Keratinocyte (primary cell): Measurements from ENCODE around the gene PRKAR2B. TPM values are rescaled to one million over a fixed set of nuclear protein-coding genes. Genes with fewer than 3 reads are reported as not detected.

Source experiments
- DNase-seq: peaks from one replicate; pipeline ENCODE4 v3.0.0-alpha.2; 2011; ENCODE audit warnings: low read depth, missing footprints, low spot score
- FAIRE-seq: peaks from 2 replicates; lab custom pipeline; 2011; peaks lifted over from hg19 to GRCh38; lab: Jason Lieb, UNC
- H2AFZ ChIP-seq: 2 replicates; pipeline ENCODE4 v1.6.0; 2012; ENCODE audit warnings: low read length, control low read depth, inconsistent platforms; ENCODE audit not compliant: control insufficient read depth
- H3K27ac ChIP-seq: 2 replicates; pipeline ENCODE4 v1.5.1; 2011; ENCODE audit warnings: low read length; ENCODE audit not compliant: control insufficient read depth, insufficient read depth
- H3K27me3 ChIP-seq: 3 replicates; pipeline ENCODE4 v1.6.0; 2011; ENCODE audit warnings: low read length; ENCODE audit not compliant: control insufficient read depth, insufficient read depth; ENCODE audit errors: extremely low read depth
- H3K36me3 ChIP-seq, 2 experiments: 2 replicates in 1 of 2; 3 replicates in 1 of 2; pipeline ENCODE4 v1.5.1; 2011; ENCODE audit warnings: low read length in 2 of 2, mild to moderate bottlenecking in 1 of 2; ENCODE audit not compliant: control insufficient read depth in 2 of 2, insufficient read depth in 2 of 2; ENCODE audit errors: extremely low read depth in 1 of 2
- H3K4me1 ChIP-seq: 3 replicates; pipeline ENCODE4 v1.5.1; 2011; ENCODE audit warnings: low read length; ENCODE audit not compliant: control insufficient read depth, insufficient read depth; ENCODE audit errors: extremely low read depth
- H3K4me2 ChIP-seq: 3 replicates; pipeline ENCODE4 v1.6.0; 2011; ENCODE audit warnings: low read depth, low read length; ENCODE audit not compliant: control insufficient read depth, insufficient read depth; ENCODE audit errors: extremely low read depth
- H3K4me3 ChIP-seq, 3 experiments: fragments of 200-600 bp in 1 of 3; sonication (generic) in 1 of 3; 2 replicates in 2 of 3; 3 replicates in 1 of 3; pipeline ENCODE4 v1.5.1; 2011 to 2016; ENCODE audit warnings: low read length in 3 of 3, mild to moderate bottlenecking in 3 of 3, control low read depth in 2 of 3, inconsistent platforms in 1 of 3, low read depth in 1 of 3, mixed read lengths in 1 of 3, mixed run types in 1 of 3, moderate library complexity in 1 of 3; ENCODE audit not compliant: control insufficient read depth in 2 of 3, insufficient read depth in 2 of 3; ENCODE audit errors: extremely low read depth in 1 of 3
- H3K79me2 ChIP-seq: 2 replicates; pipeline ENCODE4 v1.6.0; 2012; ENCODE audit warnings: low read length; ENCODE audit not compliant: control insufficient read depth, insufficient read depth
- H3K9ac ChIP-seq: 3 replicates; pipeline ENCODE4 v1.6.0; 2011; ENCODE audit warnings: low read length; ENCODE audit not compliant: control insufficient read depth, insufficient read depth; ENCODE audit errors: extremely low read depth
- H3K9me1 ChIP-seq: 3 replicates; pipeline ENCODE4 v1.6.0; 2011; ENCODE audit warnings: low read length; ENCODE audit not compliant: control insufficient read depth, insufficient read depth; ENCODE audit errors: extremely low read depth
- H3K9me3 ChIP-seq: 2 replicates; pipeline ENCODE4 v1.5.1; 2012; ENCODE audit warnings: low read depth, low read length; ENCODE audit not compliant: control insufficient read depth
- H4K20me1 ChIP-seq: 3 replicates; pipeline ENCODE4 v1.6.0; 2011; ENCODE audit warnings: low read length; ENCODE audit not compliant: control insufficient read depth, insufficient read depth; ENCODE audit errors: extremely low read depth
- CTCF ChIP-seq, 3 experiments: IDR thresholded peaks in 1 of 3; conservative IDR thresholded peaks in 1 of 3; optimal IDR thresholded peaks in 1 of 3; 2 replicates in 2 of 3; 3 replicates in 1 of 3; pipeline versions ENCODE3 to v1.5.1; 2011; ENCODE audit warnings: low read length in 3 of 3, mild to moderate bottlenecking in 3 of 3, moderate library complexity in 2 of 3, control low read depth in 1 of 3, inconsistent platforms in 1 of 3; ENCODE audit not compliant: insufficient read depth in 2 of 3; ENCODE audit errors: extremely low read depth in 1 of 3
- EZH2 ChIP-seq: IDR thresholded peaks from one replicate; pipeline ENCODE4 v1.6.1; 2012; ENCODE audit warnings: inconsistent platforms, mild to moderate bottlenecking, low read length, moderate library complexity
- dilution Hi-C: fragments of 300-500 bp; cut with MboI; formaldehyde crosslinking; loops from one replicate; pipeline ENCODE4 v1.7.0; 2020; ENCODE audit warnings: low sequenced_read_pairs; ENCODE audit not compliant: extremely low pct_ligation_motif_present
- polyA plus RNA-seq, 5 experiments: library from polyadenylated mRNA; depleted of rRNA in 3 of 5; stranded (reverse) in 3 of 5; stranded (forward) in 1 of 5; unstranded in 1 of 5; fragments of >200 nt; gene quantifications; 1 replicate in 1 of 5; 2 replicates in 3 of 5; 3 replicates in 1 of 5; pipeline versions ENCODE4 v1.2.1 to v1.2.3, GENCODE V29; 2011 to 2012; ENCODE audit warnings: missing spikeins in 2 of 5, low read depth in 1 of 5, low replicate concordance in 1 of 5

The PRKAR2B gene
- polyA plus RNA-seq, 1 donor (not counting 4 experiments of a cell fraction or from before 2014, with no cell fraction given) = 0.01 TPM

GRCh38 chr7:107025449-107026103, 18.9 kb upstream of the PRKAR2B start:
- FAIRE-seq (no peak), DNase-seq (no peak)
- Histone ChIP-seq H3K27ac (no peak overlapping the region), H2AFZ (no peak overlapping the region), H3K4me3 (no peak overlapping the region), H3K79me2 (no peaks in the 10 kb centered on the region), H3K4me1 (no peaks in the 10 kb centered on the region), H3K9me1 (no peaks in the 10 kb centered on the region), H3K4me2 (no peak overlapping the region), H3K9me3 (no peaks in the 10 kb centered on the region), H3K9ac (no peak overlapping the region), H3K27me3 (no peaks in the 10 kb centered on the region), H4K20me1 (no peaks in the 10 kb centered on the region), H3K36me3 (no peaks in the 10 kb centered on the region)
- TF ChIP-seq EZH2 (no peak), CTCF (optimal IDR thresholded peaks at IDR 0.05 in 1 of 3, IDR thresholded peaks at IDR 0.05 in 1 of 3, conservative IDR thresholded peaks at IDR 0.05 in 1 of 3; ENCODE audit: extremely low read depth in 1 of 3, insufficient read depth in 2 of 3, low read length in 3 of 3) (no peak)
- dilution Hi-C loops = no loop called here

- Histone ChIP-seq H3K9ac (no peak overlapping the region), H3K36me3 (no peaks in the 10 kb centered on the region), H3K79me2 (no peaks in the 10 kb centered on the region), H3K9me1 (no peaks in the 10 kb centered on the region), H3K27me3 (no peaks in the 10 kb centered on the region), H2AFZ (no peak overlapping the region), H3K4me3 (no peak overlapping the region), H3K4me2 (no peak overlapping the region), H3K9me3 (no peaks in the 10 kb centered on the region), H3K27ac (no peak overlapping the region), H4K20me1 (no peaks in the 10 kb centered on the region), H3K4me1 (no peaks in the 10 kb centered on the region)
- DNase-seq (no peak), FAIRE-seq (no peak)
- dilution Hi-C loops = no loop called here
- TF ChIP-seq CTCF (optimal IDR thresholded peaks at IDR 0.05 in 1 of 3, IDR thresholded peaks at IDR 0.05 in 1 of 3, conservative IDR thresholded peaks at IDR 0.05 in 1 of 3; ENCODE audit: extremely low read depth in 1 of 3, insufficient read depth in 2 of 3, low read length in 3 of 3) (no peak), EZH2 (no peak)
These were observed 18.3 kb upstream of the PRKAR2B start for GRCh38 chr7:107026166-107026565.
